Vagina (tissue), 2 donors: ENCODE measurements around the gene SLC34A1.

Source experiments
- POLR2A ChIP-seq, 2 donors: fragments of 450-650 bp; IDR thresholded peaks; one replicate each; pipeline ENCODE4 v1.6.1; 2017; ENCODE audit warnings: antibody characterized with exemption in 2 of 2, mild to moderate bottlenecking in 2 of 2, moderate library complexity in 2 of 2
- POLR2AphosphoS5 ChIP-seq, 2 donors: sonication (generic); formaldehyde crosslinking; IDR thresholded peaks; one replicate each; pipeline ENCODE4 v1.9.0; 2017; ENCODE audit warnings: antibody characterized with exemption in 2 of 2, mild to moderate bottlenecking in 2 of 2, low read depth in 1 of 2; ENCODE audit not compliant: insufficient read depth in 1 of 2
- TF ChIP-seq, protein P1 (sequence below), 3 experiments: fragments of 450-650 bp in 2 of 3; fragments of 200-600 bp in 1 of 3; sonication (generic) in 1 of 3; IDR thresholded peaks; one replicate each; pipeline ENCODE4 v1.5.1; 2017 to 2019; ENCODE audit warnings: antibody characterized with exemption in 3 of 3, mild to moderate bottlenecking in 2 of 3, moderate library complexity in 2 of 3

GRCh38 chr5:177358370-177358819 is 25.8 kb upstream of the SLC34A1 start:
- TF ChIP-seq, protein P1, sequence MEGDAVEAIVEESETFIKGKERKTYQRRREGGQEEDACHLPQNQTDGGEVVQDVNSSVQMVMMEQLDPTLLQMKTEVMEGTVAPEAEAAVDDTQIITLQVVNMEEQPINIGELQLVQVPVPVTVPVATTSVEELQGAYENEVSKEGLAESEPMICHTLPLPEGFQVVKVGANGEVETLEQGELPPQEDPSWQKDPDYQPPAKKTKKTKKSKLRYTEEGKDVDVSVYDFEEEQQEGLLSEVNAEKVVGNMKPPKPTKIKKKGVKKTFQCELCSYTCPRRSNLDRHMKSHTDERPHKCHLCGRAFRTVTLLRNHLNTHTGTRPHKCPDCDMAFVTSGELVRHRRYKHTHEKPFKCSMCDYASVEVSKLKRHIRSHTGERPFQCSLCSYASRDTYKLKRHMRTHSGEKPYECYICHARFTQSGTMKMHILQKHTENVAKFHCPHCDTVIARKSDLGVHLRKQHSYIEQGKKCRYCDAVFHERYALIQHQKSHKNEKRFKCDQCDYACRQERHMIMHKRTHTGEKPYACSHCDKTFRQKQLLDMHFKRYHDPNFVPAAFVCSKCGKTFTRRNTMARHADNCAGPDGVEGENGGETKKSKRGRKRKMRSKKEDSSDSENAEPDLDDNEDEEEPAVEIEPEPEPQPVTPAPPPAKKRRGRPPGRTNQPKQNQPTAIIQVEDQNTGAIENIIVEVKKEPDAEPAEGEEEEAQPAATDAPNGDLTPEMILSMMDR (IDR thresholded peaks at IDR 0.05), result no peak
- TF ChIP-seq POLR2A (IDR thresholded peaks at IDR 0.05) (no peak), POLR2AphosphoS5 (IDR thresholded peaks at IDR 0.05; ENCODE audit: insufficient read depth in 1 of 2, low read depth in 1 of 2) (no peak)
